ENCODE results near the gene DDX39B.

DDX39B gene

DNA sequence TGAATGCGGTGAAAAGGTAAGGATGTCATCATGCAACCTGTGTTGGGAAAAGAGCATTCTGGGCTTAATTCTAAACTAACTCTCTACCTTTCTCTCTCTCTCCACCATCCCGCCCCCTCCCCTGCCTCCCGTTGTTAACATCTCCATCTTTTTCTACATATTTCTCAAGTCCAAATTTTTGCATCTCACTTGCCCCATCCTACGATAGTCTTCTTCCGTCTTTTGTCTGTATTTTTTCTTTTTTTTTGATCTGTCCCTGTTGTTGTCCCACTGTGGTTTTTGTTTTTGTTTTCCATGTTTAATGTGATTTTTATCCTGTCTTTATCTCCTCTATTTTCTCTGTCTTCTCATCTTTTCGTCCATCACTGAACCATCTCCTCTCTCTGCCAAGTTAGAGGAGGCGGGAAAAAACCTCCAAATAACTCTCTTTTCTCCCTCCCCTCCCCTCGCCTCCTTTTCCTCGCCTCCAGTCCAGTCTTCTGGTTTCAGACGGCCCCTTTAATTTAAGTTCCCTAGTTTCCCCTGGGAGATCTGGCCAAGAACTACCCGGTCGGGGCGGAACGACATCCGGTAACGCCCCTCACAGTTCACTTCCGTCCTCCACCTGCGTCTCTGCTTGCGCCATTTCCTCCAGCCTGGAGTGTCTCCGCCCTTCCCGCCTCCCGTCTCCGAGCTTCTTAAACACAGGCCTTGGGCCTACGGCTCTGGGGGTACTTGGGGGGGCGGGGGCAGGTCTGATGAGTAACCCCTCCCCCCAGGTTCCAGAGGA is 5.3 kb upstream of the DDX39B start, which contains the start of gene NFKBIL1:
Gene NFKBIL1 (plus strand): TSS at position 651 of the 769 bp plus-strand sequence. CDS start 87 bp downstream, at position 738.
- DNase-seq: peak; percentile 93

DNA sequence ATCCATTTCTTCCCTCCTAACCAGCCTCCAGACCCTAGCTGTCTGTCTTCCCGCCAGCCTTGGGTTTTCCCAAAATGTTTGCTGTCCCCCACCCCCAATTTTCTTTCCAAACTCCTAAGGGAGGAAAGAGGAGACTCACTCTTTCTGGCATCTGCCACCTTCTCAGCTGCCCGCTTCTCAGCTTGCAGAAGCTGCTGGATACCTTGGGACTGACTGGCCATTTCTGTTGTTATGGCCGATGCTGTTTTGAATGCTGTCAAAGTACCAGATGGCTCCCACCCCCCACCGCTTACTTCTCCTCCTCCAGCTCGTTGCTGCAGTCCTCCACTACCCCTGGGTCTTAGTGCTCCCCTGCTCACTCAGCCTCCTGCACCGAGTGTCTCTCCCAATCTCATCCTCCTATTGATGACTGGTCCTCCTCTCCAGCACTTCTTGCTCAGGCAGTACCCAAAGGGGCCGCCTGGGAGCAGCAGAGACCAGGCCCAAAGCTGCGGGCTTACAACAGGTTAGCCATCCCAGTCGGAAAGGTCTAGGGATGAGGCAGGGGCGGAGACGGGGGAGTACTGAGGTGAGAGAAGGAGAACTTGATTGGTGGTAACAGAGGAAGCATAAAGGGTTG is 4.6 kb upstream of the DDX39B start, which contains the start of gene ATP6V1G2:
Gene ATP6V1G2 (minus strand): TSS at position 270 of the 619 bp plus-strand sequence. CDS start 49 bp downstream, at position 221.
- peak; percentile 94 for DNase-seq

DNA sequence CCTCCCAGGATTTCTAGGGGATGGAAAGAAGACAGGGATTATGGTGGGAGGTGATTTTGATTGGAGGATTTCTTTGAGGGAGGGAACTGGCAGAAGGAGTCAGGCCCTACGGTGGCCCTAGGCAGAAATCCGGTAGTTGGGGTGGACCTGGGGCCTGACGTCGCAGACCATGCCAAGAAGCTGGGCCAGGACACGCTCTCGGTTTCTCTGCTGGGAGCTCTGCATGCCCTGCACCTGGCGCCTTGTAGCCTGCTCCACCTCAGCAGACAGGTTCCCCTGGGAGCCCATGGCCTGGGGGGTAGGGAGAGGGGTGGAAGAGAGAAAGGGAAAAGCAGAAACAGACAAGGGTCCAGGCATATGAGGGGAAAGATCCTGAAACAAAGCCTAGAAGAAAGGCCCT is 3.5 kb upstream of the DDX39B start:
- no peak for DNase-seq

DNA sequence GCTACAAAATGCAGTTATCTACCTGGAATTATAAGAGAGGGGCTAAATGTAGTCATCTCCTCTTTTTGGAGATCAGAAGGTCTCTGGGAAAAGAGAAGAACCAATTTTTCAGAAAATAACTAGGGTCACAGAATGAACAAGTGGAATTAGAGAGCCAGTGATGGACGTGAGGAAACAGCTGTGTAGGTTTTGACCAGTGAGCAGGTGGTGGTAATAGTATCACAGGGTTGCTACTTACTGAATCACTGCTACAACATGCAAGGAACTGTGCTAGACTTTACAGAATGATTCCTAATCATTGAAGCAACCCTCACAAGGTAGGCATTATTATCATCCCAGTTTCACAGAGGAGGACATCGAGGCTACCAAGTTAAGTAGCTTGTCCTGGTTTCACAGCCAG is 2.9 kb upstream of the DDX39B start:
- no peak for DNase-seq

DNA sequence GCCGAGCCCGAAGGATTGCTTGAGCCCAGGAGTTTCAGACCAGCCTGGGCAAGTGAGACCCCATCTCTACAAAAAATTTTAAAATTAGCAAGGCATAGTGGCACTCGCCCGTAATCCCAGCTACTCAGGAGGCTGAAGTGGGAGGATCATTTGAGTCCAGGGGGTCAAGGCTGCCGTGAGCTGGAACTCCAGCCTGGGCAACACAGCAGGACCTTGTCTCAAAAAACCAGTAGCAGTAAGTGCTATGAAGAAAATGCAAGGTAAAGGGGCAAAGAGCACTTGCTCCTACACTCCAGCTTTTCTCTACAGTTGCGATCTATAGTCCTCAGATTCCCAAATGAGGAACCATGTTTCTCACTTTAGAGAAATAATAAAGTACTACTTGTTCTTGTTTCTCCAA is 1.8 kb upstream of the DDX39B start:
- no peak for DNase-seq

DNA sequence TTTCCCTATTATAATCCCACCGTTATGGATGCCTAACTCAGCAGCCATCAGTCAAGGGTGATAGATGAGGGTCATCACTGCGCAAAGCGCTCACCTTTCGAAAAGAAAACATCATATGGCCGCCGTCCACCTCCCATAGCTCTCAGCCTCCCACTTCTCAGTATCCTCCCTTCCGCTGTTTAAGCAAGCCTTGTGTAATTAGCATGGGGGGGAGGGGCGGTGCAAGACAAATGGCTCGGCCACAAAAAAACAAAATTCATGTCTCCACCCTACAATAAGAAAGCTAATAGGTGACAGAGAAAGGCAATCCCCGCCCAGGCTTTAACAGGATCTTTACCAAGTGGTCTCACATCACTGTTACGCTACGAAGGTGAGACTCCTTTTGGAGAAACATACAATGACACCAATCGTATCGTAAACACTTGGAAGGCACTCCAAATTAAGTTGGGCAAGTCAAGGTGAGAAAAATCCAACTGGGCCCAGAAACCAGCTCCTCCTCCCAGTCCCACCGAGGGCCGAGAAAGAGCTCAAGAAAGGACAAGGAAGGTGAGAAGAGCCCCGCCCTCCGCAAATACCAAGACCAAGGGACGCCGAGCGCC is 645 bp downstream of the DDX39B start:
- DNase-seq: no peak

DNA sequence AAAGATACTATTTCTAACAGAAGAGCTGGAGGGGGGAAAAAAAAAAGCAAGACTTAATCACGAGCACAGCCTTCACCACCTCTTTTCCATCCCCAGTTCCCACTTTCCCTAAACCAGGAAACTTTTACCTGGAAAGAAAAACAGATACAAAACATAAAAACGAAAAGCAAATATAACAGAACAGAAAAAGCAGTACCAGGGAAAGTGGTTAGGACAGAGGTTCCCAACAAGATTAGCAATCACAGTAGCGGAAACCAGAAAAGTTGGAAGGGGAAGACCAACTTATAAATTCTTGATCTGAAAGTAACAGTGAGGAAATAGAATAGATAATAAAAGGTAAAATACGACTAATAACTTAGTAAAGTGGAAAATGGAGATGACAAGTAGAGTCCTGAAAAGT is 1.2 kb downstream of the DDX39B start:
- no peak for DNase-seq

DNA sequence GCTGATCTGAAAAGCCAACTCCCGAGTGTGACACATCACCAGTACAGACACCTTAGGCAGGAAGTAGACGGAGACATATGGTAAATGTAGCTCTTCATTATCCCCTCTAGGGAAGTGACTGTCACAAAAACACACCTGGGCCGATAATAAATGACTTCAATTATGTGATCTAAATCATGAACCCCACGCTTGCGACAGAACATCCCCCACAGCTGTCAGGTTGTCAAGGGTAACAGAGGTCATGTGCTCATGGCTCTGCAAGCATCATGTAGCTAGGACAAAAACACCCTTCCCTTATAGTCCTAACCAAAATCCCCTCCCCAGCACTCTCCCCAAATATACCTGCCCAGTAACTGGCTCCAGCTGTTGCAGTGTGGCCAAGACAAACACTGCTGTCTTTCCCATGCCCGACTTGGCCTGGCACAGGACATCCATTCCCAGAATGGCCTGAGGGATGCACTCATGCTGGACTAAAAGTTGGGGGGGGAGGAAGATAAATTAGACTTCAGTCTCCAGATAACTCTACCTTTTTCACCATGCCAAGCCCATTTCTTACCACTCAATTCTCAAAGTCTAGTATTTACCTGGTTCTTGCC is 2.9 kb downstream of the DDX39B start:
- no peak for DNase-seq

DNA sequence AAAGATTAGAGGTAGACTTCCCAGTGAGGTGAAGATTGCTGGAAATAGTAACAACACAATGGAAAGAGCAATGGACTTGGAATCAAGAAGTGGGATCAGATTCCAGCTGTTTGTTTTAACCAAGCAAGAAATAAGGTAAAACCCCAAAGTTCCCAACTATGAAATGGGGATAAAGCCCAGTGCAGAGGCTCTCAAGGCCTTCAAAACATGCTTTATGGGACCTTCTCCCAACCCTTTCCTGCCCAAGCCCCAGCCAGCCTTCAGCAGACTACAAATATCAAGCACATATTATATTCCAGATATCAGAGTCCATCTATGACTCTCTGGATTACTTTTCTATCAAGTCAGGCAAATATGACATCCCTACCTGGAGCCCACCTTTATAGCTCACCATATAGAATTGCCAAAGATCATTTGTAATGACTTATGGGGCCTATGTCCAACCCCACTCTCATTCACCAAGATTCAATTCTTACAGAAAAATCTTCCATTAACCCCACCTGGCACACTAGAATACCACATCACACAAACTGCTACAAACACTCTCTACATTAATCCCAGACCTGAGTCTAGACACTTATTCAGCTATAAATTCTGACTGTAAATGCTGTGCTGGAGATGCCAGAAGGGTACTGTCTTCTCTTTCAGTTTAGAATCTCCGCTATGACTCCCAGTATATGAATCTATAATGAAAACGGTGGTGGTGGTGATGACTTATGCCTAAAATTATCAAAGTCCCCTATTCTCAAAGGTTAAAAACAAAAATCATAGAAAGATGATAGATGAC is 6.1 kb downstream of the DDX39B start:
- DNase-seq: no peak

DNA sequence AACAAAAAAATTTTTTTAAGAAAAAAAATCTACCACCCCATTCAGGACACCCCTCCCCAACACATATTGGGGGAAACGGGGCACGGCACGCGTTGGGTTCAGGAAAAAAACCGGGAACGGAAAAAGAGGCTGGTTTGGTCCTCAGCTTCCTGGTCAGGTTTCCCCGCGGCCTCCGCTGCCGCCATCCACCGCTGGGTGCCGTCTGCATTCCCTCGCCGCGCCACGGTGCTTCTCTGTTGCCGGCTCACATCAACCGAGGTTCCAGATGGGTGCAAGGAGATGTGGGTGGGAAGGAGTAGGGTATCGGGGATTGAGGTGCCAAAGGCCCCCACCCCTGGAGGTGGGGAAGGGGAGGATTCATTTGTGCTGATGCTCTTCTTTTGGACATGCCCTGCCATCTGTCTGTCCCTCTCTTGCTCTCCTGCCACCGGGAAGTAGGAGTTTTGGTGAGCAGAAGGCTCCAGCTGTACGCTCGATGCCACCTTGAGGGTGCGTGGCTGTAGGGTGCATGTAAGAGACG is 7.2 kb downstream of the DDX39B start:
- no peak for DNase-seq

DNA sequence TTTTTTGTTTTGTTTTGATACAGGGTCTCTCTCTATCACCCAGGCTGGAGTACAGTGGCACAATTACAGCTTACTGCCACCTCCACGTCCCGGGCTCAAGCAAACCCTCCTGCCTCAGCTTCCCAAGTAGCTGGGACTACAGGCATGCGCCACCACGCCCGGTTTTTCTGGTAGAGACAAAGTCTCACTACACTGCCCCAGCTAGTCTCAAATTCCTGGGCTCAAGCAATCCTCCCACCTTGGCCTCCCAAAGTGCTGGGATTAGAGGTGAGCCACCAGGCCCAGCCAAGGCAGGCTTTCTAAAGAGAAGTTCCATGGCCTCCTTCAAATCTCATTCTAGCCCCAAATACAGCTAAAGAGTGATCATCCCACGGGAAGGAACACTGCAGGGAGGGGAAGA is 7.8 kb downstream of the DDX39B start:
- DNase-seq: no peak

DNA sequence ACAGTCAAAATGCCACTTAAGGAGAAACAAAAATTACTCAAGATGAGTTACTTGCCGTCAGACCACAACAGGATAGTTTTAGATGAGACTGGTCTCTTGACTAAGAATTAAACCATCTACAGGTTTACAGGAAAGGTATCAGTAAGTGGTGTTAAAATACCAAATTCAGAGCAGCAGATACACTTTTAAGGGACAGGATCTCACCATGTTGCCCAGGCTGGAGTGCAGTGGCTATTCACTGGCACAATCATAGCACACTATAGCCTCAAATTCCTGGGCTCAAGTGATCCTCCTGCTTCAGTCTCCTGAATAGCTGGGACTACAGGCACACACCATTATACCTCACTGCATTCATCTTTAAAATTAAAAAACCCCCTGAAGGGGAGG is 8.4 kb downstream of the DDX39B start:
- DNase-seq: no peak

DNA sequence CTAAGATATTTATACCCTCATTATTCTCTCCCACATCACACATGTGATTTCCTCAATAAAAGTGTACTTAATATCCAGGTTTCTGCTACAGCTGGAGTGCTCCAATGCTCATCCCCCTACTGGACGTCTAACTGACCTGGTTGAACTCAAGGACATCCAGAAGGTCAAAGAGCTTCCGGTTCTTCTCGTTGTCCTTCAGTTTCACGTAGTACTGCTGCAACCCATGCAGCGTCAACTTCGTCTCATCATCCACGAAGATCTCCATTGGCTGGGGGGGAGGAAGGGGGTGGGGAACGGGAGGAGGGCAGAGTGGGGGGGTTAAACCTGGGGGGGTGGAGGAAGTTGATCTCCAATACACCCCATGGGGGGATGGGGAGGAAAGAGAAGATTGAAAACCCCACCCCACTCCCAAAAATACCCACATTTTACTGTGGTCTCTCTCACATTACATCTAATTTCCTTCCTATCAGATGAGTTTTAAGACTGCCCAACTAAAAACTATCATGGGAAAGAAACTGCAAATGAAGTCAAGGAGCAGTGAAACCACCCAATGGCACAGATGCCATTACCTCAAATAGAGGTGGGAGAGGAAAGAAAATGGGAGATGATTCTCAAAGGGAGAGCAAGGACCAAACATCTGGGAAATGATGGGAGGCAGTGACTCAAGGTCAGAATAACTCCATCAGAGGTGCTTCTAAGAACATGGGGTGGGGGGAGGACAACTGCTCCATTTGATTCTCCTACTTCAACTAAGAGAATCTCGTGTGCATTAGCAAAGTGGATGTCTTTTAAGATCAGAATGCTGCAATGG is 9.0 kb downstream of the DDX39B start:
- no peak for DNase-seq

DNA sequence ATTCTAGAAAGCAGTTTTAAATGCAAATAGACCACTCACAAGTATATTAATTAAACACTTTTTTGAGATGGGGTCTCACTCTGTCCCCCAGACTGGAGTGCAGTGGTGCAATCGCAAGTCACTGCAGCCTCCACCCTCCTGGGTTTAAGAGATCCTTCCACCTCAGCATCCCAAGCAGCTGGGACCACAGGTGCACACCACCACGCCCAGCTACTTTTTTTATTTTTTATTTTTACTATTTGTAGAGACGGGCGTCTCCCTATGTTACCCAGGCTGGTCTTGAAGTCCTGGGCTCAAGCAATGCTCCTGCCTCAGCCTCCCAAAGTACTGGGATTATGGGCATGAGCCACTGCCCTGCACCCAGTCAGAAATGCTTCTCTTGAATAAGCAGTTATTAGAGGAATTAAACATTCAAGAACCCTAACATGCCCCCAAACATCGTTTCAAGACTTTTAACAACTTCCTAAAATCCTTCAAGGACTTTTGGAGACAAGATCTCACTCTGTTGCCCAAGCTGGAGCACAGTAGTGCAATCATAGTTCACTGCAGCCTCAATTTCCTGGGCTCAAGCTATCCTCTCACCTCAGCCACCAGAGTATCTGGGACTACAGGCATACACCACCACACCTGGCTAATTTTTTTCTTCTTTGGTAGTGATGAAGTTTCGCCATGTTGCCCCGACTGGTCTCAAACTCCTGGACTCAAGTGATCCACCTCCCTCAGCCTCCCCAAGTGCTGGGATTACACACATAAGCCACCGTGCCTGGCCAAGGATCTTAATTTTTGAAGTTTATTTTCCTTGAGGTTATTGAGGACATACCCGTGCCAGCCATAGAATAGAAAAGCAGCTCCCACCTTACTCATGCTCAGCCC is 9.8 kb downstream of the DDX39B start:
- no peak for DNase-seq

DNA sequence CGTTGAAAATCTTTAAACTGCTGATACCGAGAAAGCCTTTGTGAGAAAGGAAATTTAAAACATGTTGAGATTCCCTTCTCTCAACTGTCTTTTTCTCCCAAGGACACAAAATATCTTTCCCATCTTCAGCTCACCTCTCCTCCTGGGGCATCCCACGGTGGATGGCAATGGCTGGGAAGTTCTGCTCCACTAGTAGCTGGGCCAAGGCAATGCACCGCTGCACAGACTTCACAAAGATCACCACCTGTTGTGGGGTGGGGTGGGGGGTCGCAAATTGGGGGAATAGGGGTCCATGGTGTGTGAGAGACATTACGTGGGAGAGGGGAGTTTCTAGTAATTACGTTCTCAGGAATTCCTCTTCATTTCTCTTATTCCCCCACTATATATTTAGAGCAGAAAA is 10.6 kb downstream of the DDX39B start:
- no peak for DNase-seq

DNA sequence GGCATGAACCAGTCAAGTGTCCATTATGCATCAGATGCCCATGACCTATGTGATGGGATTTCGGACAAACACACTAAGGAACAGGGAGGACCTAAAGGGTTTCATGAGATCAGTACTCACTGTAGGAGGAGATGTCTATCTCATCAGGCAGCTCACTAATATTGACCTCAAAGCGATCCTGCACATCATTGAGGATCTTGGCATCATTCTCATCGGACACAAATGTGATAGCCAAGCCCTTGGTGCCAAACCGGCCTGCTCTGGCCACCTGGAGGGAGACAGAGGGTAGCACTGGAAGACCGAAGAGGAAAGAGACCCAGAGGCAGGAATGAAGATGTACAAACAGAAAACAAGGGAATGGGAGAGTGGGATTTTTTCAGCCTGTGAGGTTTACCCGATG is 11.1 kb downstream of the DDX39B start:
- DNase-seq: no peak

DNA sequence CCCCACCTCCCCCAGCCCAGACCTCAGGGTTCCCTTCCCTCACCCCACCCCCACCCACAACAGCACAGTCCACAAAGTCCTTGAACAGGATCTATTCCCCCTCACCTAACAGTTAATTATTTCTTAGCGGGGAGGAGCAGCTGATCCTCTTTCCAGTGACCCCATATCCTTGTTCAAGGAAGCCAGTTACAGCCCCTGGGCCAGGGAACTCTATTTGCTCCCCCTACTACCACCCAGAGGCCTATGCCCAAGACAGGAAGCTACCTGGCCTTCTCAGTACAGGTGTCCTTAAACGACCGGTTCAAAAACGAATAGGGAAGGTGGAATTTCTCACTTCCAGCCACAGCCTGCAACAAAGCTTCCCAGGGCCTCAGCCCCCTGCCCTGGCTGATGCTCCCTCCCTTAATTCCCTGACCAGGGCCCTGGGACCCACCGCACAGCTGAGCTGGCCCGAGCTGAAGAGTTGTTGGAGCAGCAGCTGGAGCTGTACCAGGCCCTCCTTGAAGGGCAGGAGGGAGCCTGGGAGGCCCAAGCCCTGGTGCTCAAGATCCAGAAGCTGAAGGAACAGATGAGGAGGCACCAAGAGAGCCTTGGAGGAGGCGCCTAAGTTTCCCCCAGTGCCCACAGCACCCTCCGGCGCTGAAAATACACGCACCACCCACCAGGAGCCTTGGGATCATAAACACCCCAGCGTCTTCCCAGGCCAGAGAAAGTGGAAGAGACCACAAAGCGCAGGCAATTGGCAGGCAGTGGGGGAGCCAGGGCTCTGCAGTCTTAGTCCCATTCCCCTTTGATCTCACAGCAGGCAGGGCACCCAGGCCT is 12.3 kb downstream of the DDX39B start:
- DNase-seq: no peak

DNA sequence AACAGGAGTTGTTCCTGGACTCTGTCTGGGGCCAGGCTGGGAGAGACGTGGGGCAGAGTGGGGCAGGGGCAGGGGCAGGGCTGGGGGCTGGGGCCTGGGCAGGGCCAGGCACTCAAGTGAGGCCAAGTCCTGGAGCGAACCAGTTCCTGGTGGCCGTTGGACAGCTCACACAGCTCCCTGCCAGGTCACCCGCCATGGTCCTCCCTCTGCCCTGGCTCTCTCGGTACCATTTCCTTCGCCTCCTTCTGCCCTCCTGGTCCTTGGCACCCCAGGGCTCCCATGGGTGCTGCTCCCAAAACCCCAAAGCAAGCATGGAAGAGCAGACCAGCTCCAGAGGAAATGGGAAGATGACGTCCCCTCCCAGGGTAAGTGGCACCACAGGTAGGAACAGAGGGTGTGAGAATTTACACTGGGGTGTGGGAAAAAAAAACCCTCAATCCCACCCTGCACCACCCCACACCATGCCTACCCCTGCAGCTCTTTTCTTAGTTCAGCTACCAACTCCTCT is 12.9 kb downstream of the DDX39B start, which contains the start of gene MCCD1:
Gene MCCD1 (plus strand): TSS at position 142 of the 508 bp plus-strand sequence. CDS start 53 bp downstream, at position 195.
- DNase-seq: no peak

DNA sequence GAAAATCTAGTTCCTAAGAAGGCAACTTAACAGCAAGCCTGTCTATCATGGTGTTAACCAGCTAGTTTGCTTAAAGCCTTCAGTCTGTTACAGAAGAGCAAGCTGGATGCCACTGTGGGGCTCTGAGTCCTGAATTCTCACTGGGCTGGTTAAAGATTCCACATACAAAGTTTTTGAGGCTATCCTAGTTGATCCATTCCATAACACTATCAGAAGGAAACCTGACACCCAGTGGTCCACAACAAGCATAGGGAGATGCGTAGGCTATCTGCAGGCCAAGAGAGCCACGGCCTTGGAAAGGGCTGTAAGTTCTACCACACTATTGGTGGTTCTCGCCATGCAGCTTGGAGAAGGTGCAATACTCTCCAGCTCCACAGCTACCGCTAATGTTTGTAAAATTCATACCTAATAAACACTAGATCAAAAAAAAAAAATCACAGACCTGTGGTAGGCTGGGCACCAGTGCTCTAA is 13.5 kb downstream of the DDX39B start:
- DNase-seq: no peak
